ENCODE results near the gene RFC2.
"Not testable (repeated sequence)": the region's sequence is repeated elsewhere in the genome, so short reads cannot be mapped to it uniquely, and the experiment has no call there.

The RFC2 gene

GRCh38 chr7:74248156-74248555 lies 6.0 kb downstream of the RFC2 start:
- DNase-seq (ENCODE audit: low read depth in 2 of 2) = no peak

GRCh38 chr7:74246497-74246896 lies 7.7 kb downstream of the RFC2 start:
- DNase-seq (ENCODE audit: low read depth in 2 of 2) = no peak

GRCh38 chr7:74242122-74242443 lies 12.1 kb downstream of the RFC2 start:
- no peak for DNase-seq (ENCODE audit: low read depth in 2 of 2)

GRCh38 chr7:74240482-74240881 lies 13.7 kb downstream of the RFC2 start:
- no peak for DNase-seq (ENCODE audit: low read depth in 2 of 2)

- no peak for DNase-seq (ENCODE audit: low read depth in 2 of 2)
Observed at GRCh38 chr7:74236284-74236683, 17.9 kb downstream of the RFC2 start.

GRCh38 chr7:74235518-74236268 lies 18.5 kb downstream of the RFC2 start:
- no peak for DNase-seq (ENCODE audit: low read depth in 2 of 2)

- no peak for DNase-seq (ENCODE audit: low read depth in 2 of 2)
Observed at GRCh38 chr7:74233655-74234285, 20.4 kb downstream of the RFC2 start.

GRCh38 chr7:74231232-74231590 lies 23.0 kb downstream of the RFC2 start:
- no peak for DNase-seq (ENCODE audit: low read depth in 2 of 2)

GRCh38 chr7:74230446-74231231 lies 23.6 kb downstream of the RFC2 start:
- DNase-seq (ENCODE audit: low read depth in 2 of 2) = no peak

GRCh38 chr7:74228951-74229900 lies 25.0 kb downstream of the RFC2 start:
- DNase-seq (ENCODE audit: low read depth in 2 of 2) = no peak

GRCh38 chr7:74226633-74227032 lies 27.6 kb downstream of the RFC2 start:
- no peak for DNase-seq (ENCODE audit: low read depth in 2 of 2)

GRCh38 chr7:74225400-74225799 lies 28.8 kb downstream of the RFC2 start:
- DNase-seq (ENCODE audit: low read depth in 2 of 2) = no peak

- DNase-seq (ENCODE audit: low read depth in 2 of 2) = not testable (repeated sequence)
Observed at GRCh38 chr7:74224907-74225306, 29.3 kb downstream of the RFC2 start.

- no peak for DNase-seq (ENCODE audit: low read depth in 2 of 2)
Observed at GRCh38 chr7:74224511-74224832, 29.7 kb downstream of the RFC2 start.

GRCh38 chr7:74223711-74224510 lies 30.3 kb downstream of the RFC2 start:
- no peak for DNase-seq (ENCODE audit: low read depth in 2 of 2)

GRCh38 chr7:74222851-74223710 lies 31.1 kb downstream of the RFC2 start:
- no peak for DNase-seq (ENCODE audit: low read depth in 2 of 2)

- no peak for DNase-seq (ENCODE audit: low read depth in 2 of 2)
Observed at GRCh38 chr7:74221713-74222112, 32.5 kb downstream of the RFC2 start.

GRCh38 chr7:74220229-74220628 lies 34.0 kb downstream of the RFC2 start:
- DNase-seq (ENCODE audit: low read depth in 2 of 2) = no peak

GRCh38 chr7:74219416-74219815 lies 34.8 kb downstream of the RFC2 start:
- DNase-seq (ENCODE audit: low read depth in 2 of 2) = no peak

- no peak for DNase-seq (ENCODE audit: low read depth in 2 of 2)
Observed at GRCh38 chr7:74218343-74218698, 35.9 kb downstream of the RFC2 start.
